ENCODE data around the gene ARID1B.

DNA sequence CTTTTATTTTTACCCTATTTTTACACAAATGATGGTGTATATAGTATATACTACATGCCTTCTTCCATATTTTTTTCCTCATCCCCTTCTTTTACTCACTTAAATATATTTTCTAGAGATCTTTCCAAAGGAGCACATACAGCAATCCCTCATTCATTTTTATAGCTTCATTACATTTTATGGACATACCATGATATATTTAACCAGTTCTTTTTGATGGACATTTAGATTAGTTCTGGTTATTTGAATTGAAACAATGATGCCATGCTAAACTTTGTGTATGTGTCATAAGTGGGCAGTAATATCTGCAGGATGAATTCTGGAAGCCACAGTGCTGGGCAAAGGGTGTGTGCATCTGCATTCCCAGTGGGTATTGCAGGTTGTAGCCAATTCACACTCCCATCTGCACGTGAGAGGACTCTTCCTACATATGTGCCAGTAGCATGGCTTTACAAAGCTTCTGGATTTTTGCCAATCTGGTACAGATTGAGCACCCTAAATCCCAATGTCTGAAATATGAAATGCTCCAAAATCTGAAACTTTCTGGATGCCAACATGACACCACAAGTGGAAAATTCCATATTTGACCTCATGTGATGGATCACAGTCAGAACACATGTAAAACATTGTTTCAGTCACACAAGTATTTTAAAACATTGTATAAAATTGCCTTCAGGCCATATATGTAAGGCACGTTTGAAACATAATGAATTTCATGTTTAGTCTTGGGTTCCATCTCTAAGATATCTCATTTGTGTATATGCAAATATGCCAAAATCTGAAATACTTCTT is 127.2 kb downstream of the ARID1B start:
- no peak for TF ChIP-seq POLR2AphosphoS5 (IDR thresholded peaks at IDR 0.05)
- TF ChIP-seq POLR2A (IDR thresholded peaks at IDR 0.05): no peak

All from prostate gland (tissue), 1 donor.